ENCODE results near the gene SLC39A5.
"Not testable (repeated sequence)": the region's sequence is repeated elsewhere in the genome, so short reads cannot be mapped to it uniquely, and the experiment has no call there.

The SLC39A5 gene

GRCh38 chr12:56248711-56249110 is 18.9 kb downstream of the SLC39A5 start:
- no peak for DNase-seq

- no peak for DNase-seq
Measured at GRCh38 chr12:56252649-56253048, 22.8 kb downstream of the SLC39A5 start.

- no peak for DNase-seq
Measured at GRCh38 chr12:56253091-56253490, 23.2 kb downstream of the SLC39A5 start.

- DNase-seq: no peak
Measured at GRCh38 chr12:56255671-56256070, 25.8 kb downstream of the SLC39A5 start.

GRCh38 chr12:56256326-56256960 is 26.6 kb downstream of the SLC39A5 start:
- no peak for DNase-seq

GRCh38 chr12:56257071-56257470 is 27.2 kb downstream of the SLC39A5 start:
- no peak for DNase-seq

- no peak for DNase-seq
Measured at GRCh38 chr12:56257491-56258067, 27.7 kb downstream of the SLC39A5 start.

- peak; percentile 74 for DNase-seq
Measured at GRCh38 chr12:56258068-56258819, 28.4 kb downstream of the SLC39A5 start, which contains the start of gene ANKRD52. ANKRD52 (minus strand) TSS chr12:56258384; CDS start chr12:56258269, 115 bp downstream.

- DNase-seq: no peak
Measured at GRCh38 chr12:56258820-56259183, 29.0 kb downstream of the SLC39A5 start.

- DNase-seq: no peak
Measured at GRCh38 chr12:56260380-56260779, 30.5 kb downstream of the SLC39A5 start.

GRCh38 chr12:56260921-56261320 is 31.1 kb downstream of the SLC39A5 start:
- no peak for DNase-seq

- no peak for DNase-seq
Measured at GRCh38 chr12:56261503-56262232, 31.8 kb downstream of the SLC39A5 start.

- DNase-seq: not testable (repeated sequence)
Measured at GRCh38 chr12:56262955-56263354, 33.1 kb downstream of the SLC39A5 start.

GRCh38 chr12:56266068-56266692 is 36.3 kb downstream of the SLC39A5 start:
- DNase-seq: not testable (repeated sequence)

GRCh38 chr12:56266693-56267442 is 37.0 kb downstream of the SLC39A5 start, which contains the start of gene COQ10A:
COQ10A (plus strand) TSS chr12:56266942; CDS start chr12:56267119, 177 bp downstream.
- peak; percentile 89 for DNase-seq

GRCh38 chr12:56267443-56268071 is 37.7 kb downstream of the SLC39A5 start:
- no peak for DNase-seq

- DNase-seq: no peak
Measured at GRCh38 chr12:56271031-56271430, 41.2 kb downstream of the SLC39A5 start.

GRCh38 chr12:56272468-56272867 is 42.6 kb downstream of the SLC39A5 start:
- not testable (repeated sequence) for DNase-seq

GRCh38 chr12:56274299-56274698 is 44.4 kb downstream of the SLC39A5 start:
- DNase-seq: no peak

- no peak for DNase-seq
Measured at GRCh38 chr12:56278905-56279304, 49.1 kb downstream of the SLC39A5 start.

GRCh38 chr12:56280849-56281248 is 51.0 kb downstream of the SLC39A5 start:
- DNase-seq: no peak

Data from CD4-positive, alpha-beta T cell treated with Interferon gamma for 1 hour (primary cell).